ENCODE measurements around the gene RERE.

The RERE gene

GRCh38 chr1:8790987-8791386 lies 26.5 kb downstream of the RERE start (continued):
- TF ChIP-seq ZNF544 (tag by site-specific recombination; IDR thresholded peaks at IDR 0.05) (no peak), ZNF530 (tag by site-specific recombination; IDR thresholded peaks at IDR 0.05; ENCODE audit: low read depth) (no peak), GLIS2 (tag by site-specific recombination; IDR thresholded peaks at IDR 0.05) (no peak), KLF9 (tag by site-specific recombination; IDR thresholded peaks at IDR 0.05; ENCODE audit: low read depth) (peak; percentile 64), ZNF777 (tag by site-specific recombination; IDR thresholded peaks at IDR 0.05; ENCODE audit: borderline replicate concordance) (no peak), PRDM6 (tag by site-specific recombination; IDR thresholded peaks at IDR 0.05) (peak; percentile 91), WT1 (tag by site-specific recombination; IDR thresholded peaks at IDR 0.05) (peak; percentile 100), ZBTB17 (tag by site-specific recombination; IDR thresholded peaks at IDR 0.05) (no peak), ZNF48 (tag by site-specific recombination; IDR thresholded peaks at IDR 0.05) (no peak), ZNF157 (tag by site-specific recombination; IDR thresholded peaks at IDR 0.05) (no peak), SP3 (tag by site-specific recombination; IDR thresholded peaks at IDR 0.05) (no peak), ZFP69B (tag by site-specific recombination; IDR thresholded peaks at IDR 0.05) (no peak), ATF2 (tag by site-specific recombination; IDR thresholded peaks at IDR 0.05; ENCODE audit: low read depth) (peak; percentile 61; the same call in 1 of the 2 replicates), CTCF (tag by site-specific recombination; IDR thresholded peaks at IDR 0.05) (no peak), ZNF362 (tag by site-specific recombination; IDR thresholded peaks at IDR 0.05) (0 out of 2 replicates have a peak, but pooled peaks have one; percentile 32), ZSCAN18 (tag by site-specific recombination; IDR thresholded peaks at IDR 0.05) (no peak), ZNF654 (tag by site-specific recombination; IDR thresholded peaks at IDR 0.05; ENCODE audit: low read depth) (no peak), REST (tag by site-specific recombination; IDR thresholded peaks at IDR 0.05) (no peak), ZNF747 (tag by site-specific recombination; IDR thresholded peaks at IDR 0.05) (no peak), ZNF596 (tag by site-specific recombination; IDR thresholded peaks at IDR 0.05) (no peak), KLF10 (tag by site-specific recombination; IDR thresholded peaks at IDR 0.05) (peak; percentile 89), MYNN (tag by site-specific recombination; IDR thresholded peaks at IDR 0.05; ENCODE audit: borderline replicate concordance) (no peak), ZBTB44 (tag by site-specific recombination; IDR thresholded peaks at IDR 0.05) (peak; percentile 90), ZBTB8A (tag by site-specific recombination; IDR thresholded peaks at IDR 0.05) (no peak), ZSCAN23 (tag by site-specific recombination; IDR thresholded peaks at IDR 0.05) (peak; percentile 58; the same call in 1 of the 2 replicates), ZNF558 (tag by site-specific recombination; IDR thresholded peaks at IDR 0.05) (peak; percentile 25; the same call in 1 of the 2 replicates), ZNF2 (tag by site-specific recombination; IDR thresholded peaks at IDR 0.05) (peak; percentile 60; the same call in 1 of the 2 replicates), ZNF660 (tag by site-specific recombination; IDR thresholded peaks at IDR 0.05) (no peak), SP7 (tag by site-specific recombination; IDR thresholded peaks at IDR 0.05) (peak; percentile 89)

Measured in HEK293 (cell line).